ENCODE results near the gene RASGRF1.

RASGRF1 gene

DNA sequence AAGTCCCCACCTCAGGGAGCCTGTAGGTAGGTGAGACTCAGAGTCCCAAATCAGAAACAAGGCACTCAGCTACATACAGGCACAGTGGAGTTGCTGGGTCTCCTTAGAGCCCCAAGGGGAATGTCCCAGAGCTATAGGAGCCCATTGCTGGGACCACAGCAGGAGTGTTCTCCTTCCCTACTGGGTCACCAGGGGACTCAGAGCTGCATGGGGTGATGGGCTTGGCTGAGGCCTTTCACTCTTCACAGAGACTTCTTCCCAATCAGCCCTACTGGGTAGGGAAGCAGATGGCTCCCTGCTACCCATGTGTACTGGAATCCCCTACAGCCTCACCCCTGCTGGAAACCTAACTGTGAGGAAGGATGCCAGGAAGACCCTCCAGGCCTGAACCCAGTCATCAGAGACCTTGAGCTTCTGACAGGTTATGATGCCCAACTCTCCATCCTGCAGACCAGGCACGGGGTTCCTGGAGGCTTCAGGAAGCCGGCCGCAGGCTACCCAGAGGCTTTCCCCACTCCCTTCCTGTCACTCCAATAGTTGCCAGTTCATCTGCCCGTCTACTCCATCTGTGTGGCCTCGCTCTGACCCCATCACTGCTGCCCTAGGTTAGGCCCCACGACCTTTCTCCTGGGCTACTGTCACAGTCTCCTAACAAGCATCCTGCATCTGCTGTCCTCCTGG is 24.0 kb downstream of the RASGRF1 start:
- DNase-seq = no peak

DNA sequence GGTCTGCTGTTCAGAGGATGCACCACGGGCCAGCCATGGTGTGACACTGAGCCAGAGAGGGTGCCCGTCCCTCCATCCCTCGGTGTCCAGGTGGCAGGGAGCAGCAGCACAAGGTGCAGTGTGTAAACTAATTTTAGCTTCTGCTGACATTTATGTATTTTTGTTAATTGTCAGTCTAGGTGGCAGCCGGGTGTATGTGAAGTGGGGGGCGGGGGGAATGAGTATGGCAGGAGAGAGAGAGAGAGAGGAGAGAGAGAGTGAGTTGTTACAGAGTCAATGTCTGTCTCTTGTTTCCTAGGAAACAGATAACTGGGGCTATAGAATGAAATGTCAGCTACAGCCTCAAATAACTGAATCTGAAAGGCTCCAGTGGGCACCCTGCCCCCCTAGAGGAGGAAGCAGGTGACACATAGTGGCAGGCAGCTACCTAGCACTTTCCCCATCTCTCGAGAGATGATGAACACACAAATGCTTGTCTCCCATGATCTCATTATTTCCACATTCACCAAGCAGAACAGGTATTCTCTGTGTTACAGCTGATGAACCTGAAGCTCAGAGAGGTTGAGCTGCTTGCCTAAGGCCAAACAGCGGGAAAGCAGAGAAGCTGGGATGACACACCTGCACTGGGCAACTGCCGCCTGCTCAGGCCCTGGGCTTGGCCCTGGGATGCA is 24.7 kb downstream of the RASGRF1 start:
- no peak for DNase-seq

DNA sequence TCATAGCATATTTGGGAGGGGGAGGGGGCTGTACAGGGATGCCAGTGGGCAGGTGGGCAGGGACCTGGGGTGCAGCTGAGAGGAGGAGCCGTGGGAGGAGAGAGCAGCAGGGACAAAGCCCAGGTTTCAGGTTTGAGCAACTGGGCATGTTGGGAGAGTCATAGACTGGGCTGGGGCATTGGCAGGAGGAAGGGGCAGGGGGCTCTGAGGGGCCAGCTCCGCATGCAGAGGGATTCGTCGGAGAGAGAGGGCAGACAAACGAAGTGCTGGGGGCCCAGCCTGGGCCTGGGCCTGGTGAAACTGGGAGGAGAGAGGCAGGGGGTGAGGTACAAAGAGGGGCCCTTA is 25.2 kb downstream of the RASGRF1 start:
- DNase-seq = no peak

DNA sequence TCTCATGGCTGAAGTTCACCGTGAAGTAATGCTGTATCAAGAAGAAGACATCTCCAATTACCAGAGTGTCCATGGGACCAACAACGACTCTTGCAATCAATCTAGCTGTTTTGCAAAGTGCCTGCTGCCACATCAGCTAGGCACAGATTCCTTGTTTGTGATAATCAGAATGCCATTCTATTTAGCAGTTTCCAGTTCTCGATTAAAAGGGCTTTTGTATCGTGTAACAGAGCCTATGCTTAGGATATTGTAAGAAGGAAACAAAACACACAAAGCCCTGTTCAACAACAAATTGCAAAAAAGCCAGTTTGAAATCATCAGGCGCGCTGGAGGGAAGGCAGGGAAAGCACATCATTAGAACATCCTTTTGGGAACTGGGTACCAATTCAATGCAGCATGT is 26.1 kb downstream of the RASGRF1 start:
- DNase-seq = no peak

DNA sequence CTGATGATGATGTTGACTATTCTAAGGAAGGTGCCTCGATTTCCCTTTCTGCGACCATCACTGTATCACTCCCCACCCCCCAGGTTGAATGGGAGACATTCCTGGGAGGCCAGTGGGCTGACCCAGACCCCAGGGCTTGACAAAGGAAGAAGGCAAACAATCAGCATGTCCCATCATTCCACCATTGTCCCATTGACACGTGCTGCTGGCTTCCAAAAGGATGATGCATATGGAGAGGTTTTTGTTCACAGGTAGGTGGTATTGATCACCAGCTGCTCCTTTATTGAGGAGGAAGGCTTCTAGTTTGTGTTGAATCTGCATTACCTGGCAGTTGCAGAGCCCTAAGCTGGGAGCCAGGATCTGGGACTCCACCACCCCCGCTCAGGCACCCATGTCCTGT is 30.4 kb downstream of the RASGRF1 start:
- no peak for DNase-seq

DNA sequence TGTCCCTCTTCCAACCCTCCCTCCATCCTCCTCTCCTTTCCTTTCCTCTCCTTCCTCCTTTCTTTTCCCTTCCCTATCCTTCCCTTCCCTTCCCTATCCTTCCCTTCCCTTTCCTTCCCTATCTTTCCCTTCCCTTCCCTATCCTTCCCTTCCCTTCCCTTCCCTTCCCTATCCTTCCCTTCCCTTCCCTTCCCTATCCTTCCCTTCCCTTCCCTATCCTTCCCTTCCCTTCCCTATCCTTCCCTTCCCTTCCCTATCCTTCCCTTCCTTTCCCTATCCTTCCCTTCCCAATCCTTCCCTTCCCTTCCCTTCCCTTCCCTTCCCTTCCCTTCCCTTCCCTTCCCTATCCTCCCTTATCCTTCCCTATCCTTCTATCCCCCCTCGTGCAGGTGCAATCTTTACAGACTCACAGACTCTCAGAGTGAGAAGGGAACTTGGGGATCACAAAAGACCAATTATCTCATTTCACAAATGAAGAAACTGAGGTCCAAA is 31.5 kb downstream of the RASGRF1 start:
- DNase-seq = no peak

DNA sequence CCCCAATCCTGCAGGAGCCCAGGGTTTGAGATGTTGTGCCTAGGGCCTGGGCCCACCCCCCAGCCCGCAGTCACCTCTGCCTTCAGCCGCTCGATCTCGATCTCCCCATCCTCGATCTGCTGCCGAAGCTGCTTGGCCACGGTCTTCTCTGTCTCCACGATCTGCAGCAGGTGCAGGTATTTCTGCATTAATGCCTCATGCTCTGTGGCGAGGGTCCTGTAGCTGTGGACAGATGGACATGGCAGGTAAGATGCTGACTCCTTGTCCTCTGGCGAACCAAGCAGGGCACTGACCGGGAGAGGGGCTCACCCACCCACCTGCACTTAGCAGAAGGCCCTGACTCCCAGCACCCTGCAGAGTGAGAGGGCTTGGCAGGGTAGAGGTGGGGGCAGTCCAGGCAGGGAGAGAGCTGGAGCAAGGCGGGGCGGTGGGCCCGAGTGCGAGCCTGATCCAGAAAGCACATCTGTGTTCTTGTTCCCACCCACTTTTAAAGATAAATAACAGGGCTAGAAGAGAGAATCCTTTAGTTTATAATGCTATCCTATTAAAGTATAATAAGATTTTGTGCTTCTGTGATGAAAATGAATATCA is 32.2 kb downstream of the RASGRF1 start:
- DNase-seq = no peak

DNA sequence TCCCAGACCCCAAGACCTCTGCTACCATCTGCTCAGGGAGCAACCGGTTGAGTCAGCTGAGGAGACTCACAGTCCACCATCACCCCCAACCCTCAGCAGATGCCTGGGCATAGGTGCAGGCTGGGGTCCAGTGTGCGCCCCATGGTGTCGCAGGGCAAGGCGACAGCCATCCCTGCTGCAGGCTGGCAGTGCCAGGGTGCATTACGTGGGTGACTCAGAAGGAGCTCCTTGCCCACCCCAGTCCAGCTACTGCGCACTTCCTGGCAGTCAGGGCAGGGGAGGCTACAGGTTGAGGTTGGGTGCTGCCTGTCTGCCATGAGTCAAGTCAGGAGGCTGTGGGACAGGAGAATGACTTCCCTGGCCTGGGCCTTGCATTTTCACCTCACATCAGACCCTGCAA is 33.5 kb downstream of the RASGRF1 start:
- DNase-seq = no peak

DNA sequence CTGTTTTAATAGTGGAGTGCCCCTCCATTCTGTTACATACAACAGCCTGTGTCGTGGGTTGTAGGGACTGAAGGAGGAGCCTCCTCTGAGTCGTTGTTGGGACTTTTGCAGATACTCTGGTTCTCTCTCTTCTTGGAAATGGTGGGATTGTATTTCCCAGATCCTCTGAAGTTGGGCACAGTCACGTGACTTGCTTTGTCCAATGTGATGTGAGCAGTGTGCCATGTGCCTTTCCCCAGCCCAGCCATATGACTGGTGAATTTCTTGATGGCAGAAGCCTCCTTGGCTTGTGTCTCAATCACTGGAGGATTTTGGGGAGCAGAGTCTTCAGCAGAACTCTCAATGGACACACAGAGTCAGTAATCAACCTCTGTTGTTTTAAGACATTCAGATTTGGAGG is 36.2 kb downstream of the RASGRF1 start:
- DNase-seq = no peak

DNA sequence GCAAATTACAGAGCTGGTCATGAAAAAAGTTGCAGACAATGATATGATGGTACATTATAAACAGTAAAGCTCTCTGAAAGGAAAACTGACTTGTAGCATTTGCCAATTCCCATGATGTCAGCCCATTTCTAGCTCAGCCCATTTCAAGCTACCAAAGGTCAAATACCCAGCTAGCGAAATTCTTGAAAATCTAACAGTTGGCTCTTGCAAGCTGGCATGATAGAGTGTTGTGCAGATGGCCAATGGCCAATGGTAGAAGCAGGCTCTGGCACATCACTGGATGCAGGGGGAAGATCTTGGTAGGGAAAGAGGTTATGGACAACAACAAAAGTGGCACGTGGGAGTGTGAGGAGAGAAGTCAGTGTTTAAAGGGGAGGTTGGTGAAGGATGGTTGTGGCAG is 36.7 kb downstream of the RASGRF1 start:
- DNase-seq = no peak

DNA sequence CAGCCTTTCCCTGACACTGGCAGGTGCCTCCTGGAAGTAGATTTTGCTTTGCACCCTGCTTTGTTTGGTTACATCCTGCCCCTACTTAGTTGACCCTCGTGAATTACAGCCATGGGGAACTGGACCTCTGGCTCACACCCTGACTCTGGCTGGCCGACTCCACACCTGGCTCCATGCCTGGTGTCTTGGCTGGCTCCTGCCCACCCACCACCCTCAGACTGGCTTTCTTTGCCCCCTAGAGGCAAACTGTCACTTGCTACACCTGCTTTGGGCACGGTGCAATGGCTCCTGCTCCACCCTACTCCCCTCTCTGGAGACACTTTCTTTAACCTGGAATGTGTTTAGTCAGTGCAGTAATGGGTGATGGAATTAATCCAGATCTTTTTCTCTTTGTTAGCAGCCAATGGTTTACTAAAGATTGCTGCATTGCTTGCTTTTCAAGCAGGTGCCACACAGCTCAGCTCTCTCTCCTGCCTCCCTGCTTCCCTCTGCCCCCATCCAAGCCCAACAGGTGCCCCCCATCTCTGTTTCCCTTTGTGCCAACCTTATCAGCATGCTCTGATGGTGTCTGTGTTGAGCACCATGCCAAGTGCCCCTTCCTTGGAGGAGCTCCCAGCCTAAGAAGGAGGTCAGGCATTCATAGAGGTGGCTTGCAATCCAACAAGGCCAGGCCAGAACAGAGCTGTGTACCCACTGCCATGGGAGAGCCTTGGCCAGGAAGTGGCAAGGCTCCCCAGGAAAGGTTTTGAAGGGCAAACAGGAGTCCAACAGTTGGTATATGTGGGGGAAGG is 38.4 kb downstream of the RASGRF1 start:
- DNase-seq = no peak

DNA sequence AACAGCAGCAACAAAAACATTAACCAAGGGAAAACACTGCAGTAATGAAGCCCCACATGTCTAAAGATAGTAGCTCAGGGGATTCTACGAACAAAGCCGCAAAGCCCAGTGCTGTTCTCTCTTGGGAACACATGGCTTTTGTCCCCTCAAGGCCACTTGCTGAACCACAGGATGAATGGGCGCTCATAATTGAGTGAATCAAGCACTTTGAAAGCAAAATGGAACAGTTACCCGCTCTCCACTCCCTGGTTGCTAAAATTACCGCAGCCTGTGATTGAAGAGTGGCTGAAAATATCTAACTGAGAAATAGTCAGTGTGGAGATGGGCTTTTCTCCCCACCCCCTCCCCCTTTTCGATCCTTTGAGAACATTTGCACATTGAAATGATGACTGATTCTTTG is 39.6 kb downstream of the RASGRF1 start:
- DNase-seq = no peak

DNA sequence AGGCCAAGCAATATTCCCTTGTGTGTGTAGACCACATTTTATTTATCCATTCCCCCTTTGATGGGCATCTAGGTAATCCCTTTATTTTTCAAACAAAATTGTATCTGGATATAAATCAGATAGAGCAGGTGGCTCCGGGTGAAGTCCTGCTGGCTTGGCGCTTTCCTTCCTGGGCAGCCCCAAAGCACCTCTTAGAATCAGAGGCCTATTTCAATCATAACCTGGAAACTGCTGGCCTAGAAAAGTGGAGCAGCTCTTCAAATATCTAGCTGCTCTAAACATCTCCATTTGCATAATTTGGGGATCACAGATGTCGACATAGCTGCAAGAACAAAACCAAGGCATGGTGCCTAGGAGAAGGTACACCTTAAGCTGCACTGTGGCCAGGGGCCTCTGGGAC is 40.2 kb downstream of the RASGRF1 start:
- DNase-seq = no peak

DNA sequence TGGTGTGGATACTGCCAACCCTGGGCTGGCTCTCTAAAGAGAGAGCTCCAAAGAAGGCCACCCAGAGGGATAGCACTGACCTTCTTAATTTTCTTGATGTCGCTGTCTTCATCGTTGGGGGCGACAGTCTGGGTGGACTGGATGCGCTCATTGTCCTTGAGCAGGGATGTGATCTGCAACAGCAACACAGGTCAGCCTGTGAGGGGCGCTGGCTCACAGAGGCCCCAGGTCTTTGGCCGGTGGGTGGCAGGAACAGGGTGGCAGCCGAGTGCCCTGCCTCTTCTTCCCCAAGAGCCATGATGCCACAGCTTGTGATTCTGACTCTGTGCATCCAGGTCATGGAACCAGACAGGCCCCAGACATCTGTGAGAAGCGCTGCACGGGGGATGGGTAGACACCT is 41.2 kb downstream of the RASGRF1 start:
- no peak for DNase-seq

DNA sequence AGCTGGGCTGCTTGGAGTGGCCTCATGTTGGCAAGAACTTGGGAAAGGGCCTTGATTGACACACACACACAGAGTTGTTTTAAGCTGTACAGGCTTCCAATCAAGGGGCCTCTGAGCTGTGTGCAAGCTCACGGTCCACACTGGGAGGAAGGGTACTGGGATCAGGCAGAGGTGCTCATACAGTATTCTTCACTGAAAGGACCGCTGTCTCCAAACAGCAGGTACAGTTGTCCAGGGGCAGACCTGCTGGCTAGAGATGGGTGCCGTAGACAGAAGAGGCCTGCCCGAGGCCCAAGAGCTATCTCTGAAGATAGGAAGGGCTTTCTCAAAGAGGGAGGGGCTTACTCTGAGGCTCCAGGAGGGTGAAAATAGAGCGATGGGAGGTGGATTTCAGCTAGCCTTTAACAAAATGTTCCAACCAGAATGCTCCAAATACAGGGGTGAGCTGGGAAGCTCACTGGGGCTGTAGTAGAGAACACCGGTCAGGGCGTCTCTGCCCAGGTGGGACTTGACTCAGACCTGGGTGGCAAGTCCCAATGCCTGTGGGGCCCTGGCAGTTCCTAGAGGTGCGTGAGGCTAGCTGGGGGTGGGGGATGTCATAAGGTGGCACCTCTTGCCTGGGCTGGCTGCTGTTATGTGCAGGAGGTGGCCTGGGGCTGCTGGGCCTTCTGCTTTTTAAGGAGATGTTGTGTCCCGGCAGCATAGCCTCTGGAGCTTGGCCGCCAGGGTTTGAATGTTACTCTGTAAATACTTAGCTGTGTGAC is 42.7 kb downstream of the RASGRF1 start:
- DNase-seq = no peak

DNA sequence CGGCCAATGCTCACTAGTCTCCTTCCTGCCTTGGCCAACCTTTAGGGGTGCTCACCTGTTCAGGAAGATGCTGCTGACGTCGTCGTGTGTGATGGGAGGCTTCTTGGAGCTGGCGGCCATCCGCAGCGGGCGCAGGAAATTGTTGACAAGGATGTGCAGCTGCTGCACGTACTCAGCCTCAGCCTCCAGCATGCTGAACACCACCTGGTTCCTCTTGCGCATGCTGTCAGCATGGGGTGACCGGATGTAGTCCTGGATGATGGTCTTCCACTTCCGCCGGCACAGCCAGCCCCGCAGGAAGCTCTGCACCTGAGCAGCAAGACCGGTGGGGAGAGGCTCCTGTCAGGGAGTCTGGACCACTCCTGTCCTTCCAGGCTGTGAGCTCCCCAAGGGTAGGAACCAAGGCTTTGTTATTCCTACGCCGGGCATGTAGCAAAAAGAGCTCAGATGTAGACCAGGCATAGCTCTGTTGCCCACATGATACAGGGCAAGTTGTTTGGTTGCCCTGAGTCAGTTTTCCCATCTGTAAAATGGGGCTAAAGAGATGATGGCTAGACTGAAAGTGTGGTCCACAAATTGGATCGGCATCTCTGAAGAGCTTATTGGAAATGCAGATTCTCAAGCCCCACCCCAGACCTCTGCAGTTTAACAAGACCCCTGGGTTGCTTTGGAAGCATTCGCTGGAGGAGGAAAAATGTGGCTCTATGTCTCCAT is 43.7 kb downstream of the RASGRF1 start:
- DNase-seq = no peak

DNA sequence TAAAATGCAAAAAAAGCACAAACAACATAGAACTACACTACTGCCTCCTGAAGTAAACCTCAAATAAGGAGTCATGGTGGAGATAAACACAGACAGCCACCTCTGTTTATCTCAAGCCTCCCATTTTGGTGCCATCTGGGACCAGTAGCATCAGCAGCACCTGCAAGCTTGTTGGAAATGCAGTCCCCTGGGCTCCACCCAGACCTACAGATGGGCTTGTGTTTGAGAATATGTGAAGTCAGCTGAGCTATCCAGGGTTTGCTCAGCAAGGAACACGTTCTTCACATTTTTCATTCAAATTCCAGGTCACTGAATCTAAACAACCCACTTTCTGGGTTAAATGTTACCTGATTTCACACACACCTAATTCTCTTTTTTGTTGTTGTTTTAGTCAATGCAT is 45.5 kb downstream of the RASGRF1 start:
- no peak for DNase-seq

DNA sequence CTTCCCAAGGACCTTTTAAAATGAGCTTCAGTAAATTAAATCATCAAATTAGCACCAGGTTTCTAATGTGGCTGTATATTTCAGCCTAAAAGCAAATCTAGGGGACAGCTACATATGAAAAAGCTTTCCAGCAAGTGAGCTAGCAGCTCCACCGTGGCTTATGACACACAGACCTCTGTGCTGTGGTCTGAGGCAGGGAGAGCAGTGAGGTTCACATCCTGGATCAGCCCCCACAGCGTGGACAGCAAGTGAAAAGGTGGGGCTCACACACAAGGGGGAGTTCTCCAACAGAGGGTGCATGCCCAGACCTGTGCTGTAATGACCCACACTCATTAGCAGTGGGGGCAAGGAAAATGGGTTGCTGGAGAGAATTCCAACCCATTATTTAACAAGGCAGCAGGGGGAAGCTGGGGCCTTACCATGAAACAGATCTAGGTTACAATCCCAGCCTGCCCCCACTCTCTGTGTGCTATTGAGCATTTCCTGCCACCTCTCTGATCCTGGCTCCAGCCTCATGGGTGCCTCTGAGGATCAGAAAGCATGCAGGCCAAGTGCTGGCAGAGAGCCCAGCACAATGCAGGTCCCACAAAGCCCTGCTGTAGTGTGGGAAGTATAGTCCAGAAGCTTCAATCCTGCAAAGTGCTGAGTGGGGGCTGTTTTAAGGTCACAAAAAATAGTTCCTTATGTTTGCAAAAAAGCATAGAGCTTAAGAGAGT is 48.2 kb downstream of the RASGRF1 start:
- no peak for DNase-seq

DNA sequence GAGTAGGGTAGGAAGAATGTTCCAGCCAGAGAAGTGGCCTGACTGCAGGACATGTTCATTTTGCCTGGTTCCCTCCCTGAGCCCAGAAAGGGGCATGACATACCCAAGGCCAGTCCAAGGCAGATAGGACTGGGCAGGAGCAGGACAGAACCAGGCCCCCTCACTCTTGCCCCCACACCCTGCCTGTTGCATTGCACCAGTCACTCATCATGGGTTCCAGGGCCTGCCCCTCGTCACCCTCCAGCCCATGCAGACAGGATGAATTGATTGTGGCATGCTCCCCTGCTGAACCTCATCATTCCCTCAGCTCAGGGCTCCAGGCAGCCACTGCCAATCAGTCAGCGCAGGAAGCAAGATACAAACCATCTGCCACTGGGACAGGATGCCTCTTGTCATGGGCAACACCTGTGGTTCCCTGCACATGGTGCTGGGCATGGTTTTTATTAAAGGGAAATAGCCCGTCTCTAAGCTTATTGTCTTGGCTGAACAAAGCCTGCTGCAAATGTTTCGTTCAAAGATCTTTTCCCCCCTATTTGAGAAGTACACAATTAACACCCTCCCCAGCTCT is 48.9 kb downstream of the RASGRF1 start:
- DNase-seq = no peak

DNA sequence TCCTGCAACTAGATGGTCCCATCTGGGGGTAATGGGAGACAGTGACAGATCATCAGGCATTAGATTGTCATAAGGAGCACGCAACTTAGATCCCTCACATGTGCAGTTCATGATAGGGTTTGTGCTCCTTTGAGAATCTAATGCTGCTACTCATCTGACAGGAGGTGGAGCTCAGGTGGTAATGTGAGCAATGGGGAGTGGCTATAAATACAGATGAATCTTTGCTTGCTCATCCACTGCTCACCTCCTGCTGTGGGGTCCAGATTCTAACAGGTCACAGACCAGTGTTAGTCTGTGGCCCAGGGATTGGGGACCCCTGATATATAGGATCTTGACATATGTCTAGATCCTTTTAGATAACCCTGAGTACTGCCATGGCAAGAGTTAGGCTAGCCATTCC is 52.7 kb downstream of the RASGRF1 start:
- DNase-seq = no peak

DNA sequence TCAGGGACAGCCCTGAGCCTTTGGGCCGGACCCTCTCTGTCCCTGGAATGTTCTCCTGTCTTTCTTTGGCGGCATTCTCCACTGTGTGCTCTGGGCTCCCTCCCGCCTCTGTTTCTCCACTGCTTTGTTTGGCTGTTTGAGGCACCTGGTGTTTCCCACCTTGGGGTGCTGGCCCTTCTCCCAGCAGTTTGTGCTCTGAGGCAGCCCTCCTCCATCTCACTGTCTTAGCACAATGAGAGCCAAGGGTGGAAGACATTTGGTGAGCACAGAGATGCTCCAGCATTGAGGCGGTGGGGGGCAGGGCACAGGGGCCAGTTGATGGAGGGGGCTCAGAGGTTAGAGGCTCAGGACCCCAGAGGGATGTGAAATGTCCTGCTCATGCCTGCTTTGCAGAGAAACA is 54.3 kb downstream of the RASGRF1 start:
- no peak for DNase-seq

All from NCI-H524 treated with DMSO at 0.1 percent for 48 hours (cell line).